GM23338 (cell line): ENCODE data around the gene FOXO3. TPM values are rescaled to one million over a fixed set of nuclear protein-coding genes. Genes with fewer than 3 reads are reported as not detected.
"Not testable (repeated sequence)": the region's sequence is repeated elsewhere in the genome, so short reads cannot be mapped to it uniquely, and the experiment has no call there.

Experiments used
- ATAC-seq: fragments of 200-7000 bp; cut with Tn5 transposase; 3 replicates; pipeline ENCODE4 v1.9.1; 2020
- DNase-seq: peaks from one replicate; pipeline ENCODE4 v3.0.0-alpha.2; 2015; ENCODE audit warnings: low spot score
- H2AFZ ChIP-seq: fragments of 200-600 bp; sonication (generic); 2 replicates; pipeline ENCODE4 v1.8.0; 2016; ENCODE audit warnings: antibody characterized with exemption, mild to moderate bottlenecking, moderate library complexity
- H3F3A ChIP-seq: fragments of 200-600 bp; sonication (generic); replicated peaks from 2 replicates; pipeline ENCODE4 v1.8.0; 2017; ENCODE audit warnings: antibody characterized with exemption, mixed run types, low read depth
- H3K27ac ChIP-seq: fragments of 200-600 bp; sonication (generic); 2 replicates; pipeline ENCODE4 v1.6.1; 2016; ENCODE audit warnings: low read depth
- H3K27me3 ChIP-seq: fragments of 200-600 bp; sonication (generic); 2 replicates; pipeline ENCODE4 v1.8.0; 2016; ENCODE audit warnings: mild to moderate bottlenecking, mixed run types, moderate library complexity; ENCODE audit not compliant: insufficient read depth
- H3K36me3 ChIP-seq: fragments of 200-600 bp; sonication (generic); 2 replicates; pipeline ENCODE4 v1.8.0; 2016; ENCODE audit warnings: mild to moderate bottlenecking; ENCODE audit not compliant: insufficient read depth
- H3K4me1 ChIP-seq: fragments of 200-600 bp; sonication (generic); 2 replicates; pipeline ENCODE4 v1.8.0; 2016; ENCODE audit warnings: mild to moderate bottlenecking, moderate library complexity; ENCODE audit not compliant: insufficient read depth
- H3K4me2 ChIP-seq: fragments of 200-600 bp; sonication (generic); 2 replicates; pipeline ENCODE4 v1.7.1; 2017; ENCODE audit warnings: mixed run types
- H3K4me3 ChIP-seq: fragments of 200-600 bp; sonication (generic); 2 replicates; pipeline ENCODE4 v1.6.1; 2016; ENCODE audit warnings: mixed run types
- H3K79me2 ChIP-seq: fragments of 200-600 bp; sonication (generic); replicated peaks from 2 replicates; pipeline ENCODE4 v1.8.0; 2017; ENCODE audit warnings: mild to moderate bottlenecking; ENCODE audit not compliant: insufficient read depth
- H3K9me2 ChIP-seq: fragments of 200-600 bp; sonication (generic); 2 replicates; pipeline ENCODE4 v1.8.0; 2017; ENCODE audit not compliant: insufficient read depth
- H4K20me1 ChIP-seq: fragments of 200-600 bp; sonication (generic); replicated peaks from 2 replicates; pipeline ENCODE4 v1.8.0; 2017; ENCODE audit warnings: mild to moderate bottlenecking; ENCODE audit not compliant: insufficient read depth
- H3K27ac Mint-ChIP-seq: 2 replicates; pipeline ENCODE4 v1.8.0; 2020; ENCODE audit warnings: inconsistent platforms, mild to moderate bottlenecking, moderate library complexity, mixed read lengths
- H3K27me3 Mint-ChIP-seq: 3 replicates; pipeline ENCODE4 v1.8.0; 2022; ENCODE audit warnings: low read depth, mild to moderate bottlenecking, moderate library complexity, mixed read lengths, inconsistent platforms; ENCODE audit not compliant: insufficient read depth, poor library complexity
- H3K36me3 Mint-ChIP-seq: 3 replicates; pipeline ENCODE4 v1.8.0; 2021; ENCODE audit warnings: low read depth, mild to moderate bottlenecking, inconsistent platforms, moderate library complexity, mixed read lengths
- H3K4me1 Mint-ChIP-seq: 3 replicates; pipeline ENCODE4 v1.8.0; 2020; ENCODE audit warnings: mild to moderate bottlenecking, inconsistent platforms, mixed read lengths
- H3K4me3 Mint-ChIP-seq: 3 replicates; pipeline ENCODE4 v1.8.0; 2021; ENCODE audit warnings: moderate library complexity, mild to moderate bottlenecking, inconsistent platforms, mixed read lengths
- H3K9me3 Mint-ChIP-seq: 3 replicates; pipeline ENCODE4 v1.8.0; 2020; ENCODE audit warnings: moderate library complexity, mild to moderate bottlenecking, inconsistent platforms, mixed read lengths
- CREB1 ChIP-seq: fragments of 250-450 bp; sonication (Bioruptor Pico); IDR thresholded peaks from 2 replicates; pipeline ENCODE4 v1.5.0; 2020; ENCODE audit warnings: low read depth, mild to moderate bottlenecking, moderate library complexity
- ETS1 ChIP-seq: IDR thresholded peaks from 2 replicates; pipeline ENCODE4 v1.6.1; 2016; ENCODE audit warnings: antibody characterized with exemption
- EZH2 ChIP-seq: fragments of 200-600 bp; sonication (generic); IDR thresholded peaks from one replicate; pipeline ENCODE4 v1.8.0; 2017; ENCODE audit warnings: antibody characterized with exemption, mild to moderate bottlenecking, low read depth; ENCODE audit not compliant: unreplicated experiment
- NANOG ChIP-seq: IDR thresholded peaks from 2 replicates; pipeline ENCODE4 v1.6.1; 2016; ENCODE audit warnings: antibody characterized with exemption, borderline replicate concordance
- STAT1 ChIP-seq: IDR thresholded peaks from one replicate; pipeline ENCODE4 v1.6.1; 2016; ENCODE audit warnings: antibody characterized with exemption; ENCODE audit not compliant: unreplicated experiment
- ZNF462 ChIP-seq: fragments of 250-450 bp; sonication (Bioruptor Pico); IDR thresholded peaks from 2 replicates; pipeline ENCODE4 v1.5.0; 2020; ENCODE audit warnings: mild to moderate bottlenecking, moderate library complexity
- polyA plus RNA-seq: library from polyadenylated mRNA; unstranded; fragments of >200 nt; fragmentation: Nextera tagmentation; extraction: Ambion mirVana; gene quantifications from 2 replicates; pipeline ENCODE4 v1.2.1, GENCODE V29; 2016
- total RNA-seq: library from RNA; depleted of rRNA; stranded (reverse); fragments of >200 nt; shearing (Covaris generic); gene quantifications from 2 replicates; pipeline ENCODE4 v1.2.3, GENCODE V29; 2014

FOXO3 gene
- total and polyA plus RNA-seq, 2 experiments from 2014 or later = 9.8 to 20.2 TPM

- DNase-seq = peak; percentile 90
- Histone ChIP-seq H4K20me1 (peaks cover 11% of the 10 kb centered on the region), H3K9me2 (no peaks in the 10 kb centered on the region), H3K27me3 (peaks cover 49% of the 10 kb centered on the region), H3K4me3 (peak overlapping the region; percentile 97), H3K27ac (peak overlapping the region; percentile 86), H3K36me3 (no peaks in the 10 kb centered on the region), H3K4me1 (peaks cover 35% of the 10 kb centered on the region), H3F3A (0 out of 2 replicates have a peak, but pooled peaks cover 3% of the 10 kb centered on the region), H3K4me2 (peak overlapping the region; percentile 85), H2AFZ (peak overlapping the region; percentile 76), H3K79me2 (peaks cover 30% of the 10 kb centered on the region)
- no peak for TF ChIP-seq STAT1
- peak; percentile 61 for TF ChIP-seq CREB1 (CRISPR knock-in tag)
- TF ChIP-seq NANOG = no peak
- Mint-ChIP-seq H3K9me3 (peaks cover 6% of the 10 kb centered on the region; the same call in 2 of the 3 replicates), H3K27ac (no peak overlapping the region), H3K27me3 (peaks cover 30% of the 10 kb centered on the region), H3K4me1 (peaks cover 27% of the 10 kb centered on the region), H3K4me3 (peak overlapping the region; percentile 96), H3K36me3 (peaks cover 5% of the 10 kb centered on the region; the same call in 2 of the 3 replicates)
- peak; percentile 1; the same call in 2 of the 3 replicates for ATAC-seq
These were observed 744 bp upstream of the FOXO3 start for GRCh38 chr6:108559884-108560462.

DNA sequence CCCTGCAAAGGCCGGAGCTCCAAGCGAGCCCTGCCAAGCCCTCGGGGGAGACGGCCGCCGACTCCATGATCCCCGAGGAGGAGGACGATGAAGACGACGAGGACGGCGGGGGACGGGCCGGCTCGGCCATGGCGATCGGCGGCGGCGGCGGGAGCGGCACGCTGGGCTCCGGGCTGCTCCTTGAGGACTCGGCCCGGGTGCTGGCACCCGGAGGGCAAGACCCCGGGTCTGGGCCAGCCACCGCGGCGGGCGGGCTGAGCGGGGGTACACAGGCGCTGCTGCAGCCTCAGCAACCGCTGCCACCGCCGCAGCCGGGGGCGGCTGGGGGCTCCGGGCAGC lies 561 bp downstream of the FOXO3 start:
- ATAC-seq, H3K36me3 Mint-ChIP-seq, H2AFZ ChIP-seq, H3K27ac Mint-ChIP-seq, H3K9me2 ChIP-seq, DNase-seq, H3F3A ChIP-seq, H3K27ac ChIP-seq, H3K9me3 Mint-ChIP-seq, H3K36me3 ChIP-seq: not testable (repeated sequence)
- Mint-ChIP-seq H3K27me3 (peaks cover 27% of the 10 kb centered on the region), H3K4me1 (peaks cover 40% of the 10 kb centered on the region), H3K4me3 (peak overlapping the region; percentile 97; the same call in 2 of the 3 replicates)
- peak overlapping the region; percentile 85 for H3K4me2 ChIP-seq
- peaks cover 16% of the 10 kb centered on the region for H4K20me1 ChIP-seq
- peaks cover 43% of the 10 kb centered on the region for H3K79me2 ChIP-seq
- H3K4me3 ChIP-seq = peak overlapping the region; percentile 97
- H3K27me3 ChIP-seq = peaks cover 36% of the 10 kb centered on the region
- H3K4me1 ChIP-seq = peaks cover 41% of the 10 kb centered on the region

DNA sequence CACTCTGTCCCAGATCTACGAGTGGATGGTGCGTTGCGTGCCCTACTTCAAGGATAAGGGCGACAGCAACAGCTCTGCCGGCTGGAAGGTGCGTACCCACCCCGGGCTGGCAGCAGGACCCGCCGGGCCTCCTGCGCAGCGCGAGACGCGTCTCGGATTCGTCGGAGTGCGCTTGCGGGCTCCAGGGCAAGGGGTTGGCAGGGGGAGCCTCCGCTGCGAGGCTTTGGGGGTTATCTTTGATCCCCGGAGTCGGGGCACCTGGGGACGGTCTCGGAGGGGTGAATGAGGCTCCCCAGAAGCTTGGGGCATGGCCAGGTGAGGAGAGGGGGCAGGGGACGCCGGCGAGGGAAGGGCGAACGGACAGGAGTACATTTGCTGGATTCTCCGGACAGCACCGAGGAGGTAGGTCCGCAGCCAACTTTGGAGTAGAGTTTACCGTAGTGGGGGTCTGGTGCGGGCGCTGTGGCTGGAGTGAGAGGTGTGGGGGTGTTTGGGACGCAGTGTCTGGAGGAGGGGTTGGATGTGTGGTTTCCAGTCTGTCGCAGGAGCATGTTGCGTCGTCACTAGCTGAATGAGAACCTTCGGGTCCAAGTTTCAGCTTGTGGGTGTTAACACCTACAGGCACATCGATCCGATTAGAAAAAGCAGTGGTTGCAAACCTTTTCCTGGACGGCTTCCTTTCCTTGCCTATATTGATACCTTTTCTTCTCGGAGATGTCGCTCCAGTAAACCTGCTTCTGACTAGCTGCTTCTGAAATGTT lies 1.2 kb downstream of the FOXO3 start:
- H3K27ac Mint-ChIP-seq = peak overlapping the region; percentile 95
- Histone ChIP-seq H3K4me1 (peaks cover 35% of the 10 kb centered on the region), H2AFZ (no peak overlapping the region), H3K4me2 (peak overlapping the region; percentile 85), H3K27ac (no peak overlapping the region), H3K79me2 (peaks cover 49% of the 10 kb centered on the region), H3F3A (0 out of 2 replicates have a peak, but pooled peaks cover 3% of the 10 kb centered on the region), H4K20me1 (peaks cover 16% of the 10 kb centered on the region), H3K4me3 (peak overlapping the region; percentile 97), H3K9me2 (no peaks in the 10 kb centered on the region), H3K36me3 (no peaks in the 10 kb centered on the region), H3K27me3 (peaks cover 29% of the 10 kb centered on the region)
- H3K4me3 Mint-ChIP-seq = peak overlapping the region; percentile 97
- peaks cover 6% of the 10 kb centered on the region; the same call in 2 of the 3 replicates for H3K9me3 Mint-ChIP-seq
- DNase-seq (peak; percentile 46), ATAC-seq (peak; percentile 2)
- H3K27me3 Mint-ChIP-seq = peaks cover 21% of the 10 kb centered on the region
- no peak for TF ChIP-seq ZNF462 (CRISPR knock-in tag)
- TF ChIP-seq ETS1 = no peak
- TF ChIP-seq EZH2 = peak; percentile 46
- peaks cover 37% of the 10 kb centered on the region for H3K4me1 Mint-ChIP-seq
- H3K36me3 Mint-ChIP-seq = peaks cover 5% of the 10 kb centered on the region; the same call in 2 of the 3 replicates
